HG03175 (cell line): Measurements from ENCODE around the gene ATP8B4.

Experiments used
- ATAC-seq: cut with Tn5 transposase; IDR thresholded peaks from one replicate; pipeline ENCODE4 v1.9.1; 2021; ENCODE audit warnings: mild to moderate bottlenecking, moderate library complexity; ENCODE audit not compliant: unreplicated experiment

Gene ATP8B4

DNA sequence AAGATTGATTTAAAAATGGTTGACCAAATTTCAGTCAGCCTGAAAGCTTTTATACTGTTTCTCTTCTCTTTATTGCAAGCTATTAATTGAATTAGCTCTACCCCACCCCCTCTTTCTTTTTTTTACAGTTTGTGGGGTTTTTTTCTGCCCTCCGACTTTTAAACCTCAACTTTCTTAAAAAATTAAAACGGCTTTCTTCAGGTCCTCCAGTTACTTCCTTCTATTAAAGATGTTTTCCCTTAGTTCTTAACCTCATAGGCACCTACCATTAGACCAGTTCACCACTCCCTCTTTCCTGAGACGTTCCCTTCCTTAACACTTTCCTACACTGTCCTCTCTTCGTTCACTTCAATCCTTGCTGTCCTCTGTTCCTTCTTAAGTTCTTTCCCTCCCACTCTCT, 52.4 kb downstream of the ATP8B4 start:
- ATAC-seq = no peak

DNA sequence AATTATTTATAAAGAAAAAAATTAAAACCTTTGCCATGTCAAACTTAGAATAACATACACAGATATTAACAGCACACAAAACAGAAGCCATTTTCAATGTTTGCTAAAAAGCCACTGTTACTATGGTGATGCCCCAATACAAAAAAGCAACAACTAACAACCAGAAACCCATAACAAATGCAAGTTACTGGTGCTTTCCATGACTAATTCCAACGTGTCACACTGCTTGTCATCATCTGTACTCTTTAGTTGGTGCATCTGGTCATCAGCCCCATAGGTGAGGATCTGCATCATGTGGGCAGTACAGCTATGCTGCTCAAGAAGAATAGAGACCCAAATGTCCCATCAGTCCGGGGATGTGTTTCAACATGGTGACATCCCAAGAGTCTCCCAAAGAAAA, 52.8 kb downstream of the ATP8B4 start:
- peak; percentile 70 for ATAC-seq

DNA sequence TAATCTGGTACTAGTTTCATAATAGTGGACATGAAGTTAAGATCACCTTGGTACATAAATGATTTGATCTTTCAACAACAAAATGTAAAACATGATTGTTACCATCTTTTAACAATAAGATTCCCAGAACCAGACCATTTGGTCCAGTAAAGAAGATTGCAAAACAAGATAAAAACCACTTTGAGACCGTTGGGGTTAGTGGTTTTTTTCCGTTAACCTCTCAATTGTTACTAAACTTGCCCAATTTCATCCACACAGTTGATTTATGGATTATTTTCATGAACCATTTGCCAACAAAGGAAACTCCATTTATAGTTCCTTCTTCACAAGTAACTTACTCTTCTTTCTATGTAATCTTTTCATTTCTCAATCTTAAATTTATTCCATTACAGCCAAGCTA, 53.8 kb downstream of the ATP8B4 start:
- ATAC-seq = no peak

DNA sequence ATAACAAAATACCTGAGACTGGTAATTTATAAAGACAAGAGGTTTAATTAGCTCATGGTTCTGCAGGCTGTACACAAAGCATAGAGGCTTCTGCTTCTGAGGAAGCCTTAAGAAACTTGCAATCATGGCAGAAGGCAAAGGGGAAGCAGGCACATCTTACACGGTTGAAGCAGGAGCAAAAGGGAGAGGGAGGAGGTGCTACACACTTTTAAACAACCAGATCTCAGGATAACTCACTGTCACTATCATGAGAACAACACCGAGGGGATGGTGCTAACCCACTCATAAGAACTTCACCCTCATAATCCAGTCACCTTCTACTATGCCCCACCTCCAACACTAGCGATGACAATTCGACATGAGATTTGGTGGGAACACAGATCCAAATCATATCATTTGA, 54.4 kb downstream of the ATP8B4 start:
- no peak for ATAC-seq

DNA sequence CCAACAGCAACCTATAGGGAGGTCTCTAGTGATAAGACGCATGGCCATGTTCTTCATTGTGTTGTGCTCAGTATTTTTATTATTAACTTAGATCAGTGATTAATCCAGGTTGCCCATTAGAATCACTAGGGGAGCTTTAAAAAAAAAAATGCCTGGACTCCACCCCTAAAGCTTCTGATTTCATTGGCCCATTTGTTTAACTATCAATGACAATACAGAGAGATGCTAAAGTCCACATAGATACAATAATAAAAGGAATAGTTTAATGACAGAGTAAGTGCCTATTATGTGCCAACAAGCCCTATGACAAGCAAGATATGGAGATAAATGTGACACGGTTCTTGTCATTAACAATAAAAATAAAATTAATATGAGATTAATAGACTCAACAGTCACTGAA, 55.8 kb downstream of the ATP8B4 start:
- ATAC-seq = no peak

DNA sequence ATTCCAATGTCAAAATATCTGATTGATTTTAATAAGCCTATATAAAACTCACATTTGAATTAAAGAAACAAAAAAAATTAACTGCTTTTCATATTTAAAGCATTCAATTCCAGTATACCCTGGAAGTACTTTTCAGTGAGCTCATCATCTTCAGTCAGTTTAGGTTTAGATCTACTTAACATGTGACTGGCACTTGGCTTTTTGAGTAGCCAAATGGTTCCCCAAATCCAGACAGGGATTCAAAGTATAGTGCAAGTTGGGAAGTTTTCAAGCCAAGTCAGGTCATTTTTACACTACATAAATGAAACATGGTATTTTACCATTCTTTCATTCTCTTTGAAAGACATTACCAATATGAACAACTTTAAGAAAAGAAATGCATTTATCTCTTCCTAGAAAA, 57.5 kb downstream of the ATP8B4 start:
- no peak for ATAC-seq

DNA sequence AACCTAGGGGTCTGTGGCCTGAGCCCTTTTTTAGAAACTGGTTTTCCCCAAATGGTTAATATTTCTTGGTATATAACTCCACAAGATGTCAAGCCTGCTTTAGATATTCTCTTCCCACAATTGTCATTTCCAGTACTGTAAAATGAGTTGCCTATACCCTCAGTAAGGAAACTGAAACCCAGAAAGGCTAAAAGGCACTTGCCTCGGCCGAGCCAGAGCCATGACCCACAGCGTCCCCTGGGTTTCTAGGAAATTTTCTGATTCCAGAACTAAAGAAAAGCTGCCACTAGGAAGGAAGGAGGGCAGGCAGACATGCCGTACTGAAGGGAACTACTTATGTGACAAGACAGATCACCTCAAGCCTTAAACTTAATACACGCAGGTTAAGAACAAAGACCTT, 59.1 kb downstream of the ATP8B4 start:
- ATAC-seq = no peak

DNA sequence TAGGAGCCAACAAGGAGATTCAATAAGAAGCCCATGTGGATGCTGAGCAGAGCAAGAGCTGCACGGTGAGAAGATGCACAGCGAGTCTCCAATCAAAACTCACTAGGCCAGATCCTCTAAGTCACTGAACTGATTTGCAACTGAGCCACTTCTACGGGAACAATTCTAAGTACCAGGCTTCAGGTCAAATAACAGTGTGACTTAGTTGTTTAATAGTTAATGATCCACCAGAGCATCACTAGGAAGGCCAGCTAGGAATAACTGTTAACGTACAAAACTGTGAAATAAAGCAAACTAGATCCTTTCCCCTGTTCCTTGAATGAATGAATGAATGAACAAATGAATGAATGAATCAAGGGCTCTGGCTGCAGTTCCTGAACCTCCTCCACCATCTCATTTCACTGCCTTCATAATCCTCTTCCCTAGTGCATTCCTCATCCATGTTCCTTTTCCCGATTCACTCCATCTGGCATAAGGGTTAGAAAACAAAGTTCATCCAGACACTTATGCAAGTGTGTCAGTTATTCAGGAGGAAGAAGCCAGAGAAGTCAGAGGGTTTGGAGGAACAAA, 59.7 kb downstream of the ATP8B4 start:
- no peak for ATAC-seq

DNA sequence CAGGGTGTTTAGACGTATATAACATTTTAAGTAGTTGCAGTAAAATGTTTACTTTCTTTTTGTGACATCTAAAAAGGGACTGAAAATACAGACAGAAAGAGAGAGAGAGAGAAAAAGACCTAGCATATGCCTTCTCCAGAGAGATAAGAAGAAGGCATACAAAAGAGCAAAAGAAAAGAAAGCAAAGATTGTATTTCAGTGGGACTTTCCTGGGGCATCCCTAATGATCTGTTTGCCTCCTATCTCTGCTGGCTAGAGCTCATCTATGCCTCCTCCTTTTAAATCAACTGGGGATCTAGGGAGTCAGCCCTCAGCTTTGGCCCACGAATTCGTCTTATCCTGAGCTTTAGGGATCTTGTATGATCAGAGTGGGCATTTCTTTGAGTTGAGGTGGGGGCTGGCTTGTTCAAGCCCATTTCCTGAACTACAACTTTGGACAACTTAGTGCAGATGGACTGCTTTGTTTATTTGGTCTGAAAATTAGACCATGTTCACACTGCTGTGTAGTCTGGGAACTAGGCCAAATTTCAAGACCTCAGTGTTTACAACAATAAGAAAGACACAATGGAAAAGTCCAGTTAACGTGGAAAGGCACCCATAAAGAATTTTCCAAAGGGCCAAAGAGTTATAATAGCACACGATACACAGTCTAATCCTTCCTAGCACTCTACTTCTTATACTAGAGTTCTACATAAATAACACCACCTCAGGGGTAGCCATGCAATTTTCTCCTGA, 61.0 kb downstream of the ATP8B4 start:
- no peak for ATAC-seq

DNA sequence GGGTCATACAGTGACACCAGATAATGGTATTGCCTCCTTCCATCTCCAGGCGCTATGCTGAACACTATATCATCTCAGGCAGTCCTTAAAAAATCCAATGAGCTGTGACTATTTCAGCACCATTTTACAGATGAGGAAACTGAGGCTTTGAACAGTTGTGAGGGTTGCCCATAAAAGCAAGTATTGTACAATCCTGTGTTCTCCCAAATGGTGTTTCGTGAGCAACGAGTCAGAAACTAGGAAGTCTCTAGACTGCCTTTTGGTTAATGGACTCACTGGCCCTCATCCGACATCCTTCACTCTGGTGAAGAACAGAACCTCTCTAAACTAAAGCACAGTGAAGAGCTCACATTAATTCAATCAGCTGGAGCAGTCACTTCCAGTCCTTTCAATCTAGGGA, 61.8 kb downstream of the ATP8B4 start:
- no peak for ATAC-seq

DNA sequence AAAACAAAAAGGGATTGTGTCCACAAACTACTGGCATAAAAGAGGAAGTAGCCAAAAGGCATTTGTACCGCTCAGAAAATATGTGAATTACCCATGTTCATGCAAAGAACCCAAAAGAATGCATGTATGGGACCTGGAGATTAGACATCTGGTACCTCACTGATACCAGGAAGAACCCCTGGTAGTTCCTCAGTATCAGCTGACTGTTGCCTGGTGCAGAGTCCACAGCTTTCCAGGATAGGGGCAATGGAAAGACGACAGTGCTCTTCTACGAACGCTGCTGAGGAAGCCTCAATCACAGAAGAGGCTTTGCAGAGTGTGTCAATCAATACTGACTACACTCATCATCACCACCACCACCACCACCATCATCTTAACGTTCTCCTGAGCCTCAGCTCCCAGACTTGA, 63.3 kb downstream of the ATP8B4 start:
- ATAC-seq = no peak

DNA sequence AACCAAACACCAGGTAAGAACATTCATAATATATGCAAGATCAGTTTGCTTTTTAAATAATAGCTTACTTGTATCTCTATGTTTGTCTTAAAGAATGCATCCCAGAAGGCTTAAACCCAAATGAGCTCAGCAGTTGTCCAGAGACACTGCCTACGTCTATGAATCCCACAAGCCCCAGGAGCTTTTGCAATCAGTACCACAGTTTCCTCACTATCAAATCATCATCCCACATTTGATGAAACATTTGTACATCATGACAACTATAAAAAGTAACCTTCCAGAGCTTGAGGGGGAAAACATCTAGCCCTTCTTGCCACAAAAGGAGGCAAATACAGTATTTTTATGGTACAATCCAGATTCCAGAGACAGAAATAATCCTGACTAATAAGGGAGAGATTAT, 63.7 kb downstream of the ATP8B4 start:
- no peak for ATAC-seq

DNA sequence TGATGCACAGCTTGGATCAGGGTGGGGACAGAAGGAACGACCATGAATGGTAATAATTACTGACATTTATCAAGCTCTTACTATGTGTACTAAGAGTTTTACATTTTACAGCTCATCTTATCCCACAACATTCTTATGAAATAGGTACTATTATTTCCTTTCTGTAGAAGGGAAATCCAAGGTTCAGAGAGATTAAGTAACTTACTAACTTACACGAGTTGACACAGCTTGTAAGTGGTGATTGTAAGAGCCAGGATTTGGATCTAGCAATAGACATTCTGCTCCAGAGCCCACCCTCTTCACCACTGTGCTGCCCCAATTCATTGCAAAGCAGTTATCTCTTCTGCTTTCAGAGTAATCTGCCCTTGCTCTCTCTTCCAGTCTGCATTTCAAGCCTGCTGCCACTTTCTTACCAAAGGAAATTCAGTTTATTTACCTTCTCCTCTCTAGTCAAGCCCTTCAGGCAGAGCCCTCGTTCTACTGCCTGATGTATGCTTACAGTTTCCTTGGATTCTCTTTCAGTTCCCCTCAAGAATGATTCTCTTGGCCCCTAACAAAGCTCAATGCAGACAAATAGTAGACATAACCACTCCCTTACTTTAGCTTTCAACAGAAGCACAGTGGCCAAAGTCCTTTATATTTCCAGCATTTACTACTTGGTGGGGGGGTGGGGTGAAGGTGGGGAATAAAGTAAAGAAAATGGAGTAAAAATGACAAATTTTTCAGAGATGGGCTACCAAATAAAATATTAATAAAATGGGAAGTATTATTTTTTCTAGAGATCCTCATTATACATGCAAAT, 65.8 kb downstream of the ATP8B4 start:
- ATAC-seq = no peak

DNA sequence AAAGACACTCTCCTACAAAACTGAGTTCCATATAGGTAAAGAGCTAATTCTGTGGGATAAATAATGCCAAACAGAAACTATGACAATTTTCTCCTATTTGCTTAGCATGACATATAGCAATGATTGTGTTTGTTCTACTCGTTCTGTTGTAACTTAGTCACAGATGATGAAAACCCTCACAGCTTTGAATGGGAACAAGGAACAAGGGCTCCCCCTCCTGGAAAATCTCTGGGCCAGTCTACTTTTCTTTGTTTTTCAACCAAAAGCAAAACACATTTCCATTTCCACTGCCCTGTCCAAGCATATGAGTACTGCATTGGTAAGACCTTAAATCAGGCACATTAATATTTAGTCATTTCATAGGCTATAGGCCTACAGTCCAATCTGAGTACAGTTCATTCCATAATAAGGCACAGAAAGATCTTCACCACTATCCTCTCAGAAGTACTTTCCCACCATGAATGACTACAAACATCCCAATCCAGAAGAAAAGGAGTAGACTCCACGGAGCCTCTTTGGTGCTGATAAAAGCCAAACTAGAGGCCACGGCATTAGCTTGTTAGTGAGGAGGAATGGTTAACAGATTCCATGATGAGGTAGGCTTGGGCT, 67.1 kb downstream of the ATP8B4 start:
- ATAC-seq = no peak

DNA sequence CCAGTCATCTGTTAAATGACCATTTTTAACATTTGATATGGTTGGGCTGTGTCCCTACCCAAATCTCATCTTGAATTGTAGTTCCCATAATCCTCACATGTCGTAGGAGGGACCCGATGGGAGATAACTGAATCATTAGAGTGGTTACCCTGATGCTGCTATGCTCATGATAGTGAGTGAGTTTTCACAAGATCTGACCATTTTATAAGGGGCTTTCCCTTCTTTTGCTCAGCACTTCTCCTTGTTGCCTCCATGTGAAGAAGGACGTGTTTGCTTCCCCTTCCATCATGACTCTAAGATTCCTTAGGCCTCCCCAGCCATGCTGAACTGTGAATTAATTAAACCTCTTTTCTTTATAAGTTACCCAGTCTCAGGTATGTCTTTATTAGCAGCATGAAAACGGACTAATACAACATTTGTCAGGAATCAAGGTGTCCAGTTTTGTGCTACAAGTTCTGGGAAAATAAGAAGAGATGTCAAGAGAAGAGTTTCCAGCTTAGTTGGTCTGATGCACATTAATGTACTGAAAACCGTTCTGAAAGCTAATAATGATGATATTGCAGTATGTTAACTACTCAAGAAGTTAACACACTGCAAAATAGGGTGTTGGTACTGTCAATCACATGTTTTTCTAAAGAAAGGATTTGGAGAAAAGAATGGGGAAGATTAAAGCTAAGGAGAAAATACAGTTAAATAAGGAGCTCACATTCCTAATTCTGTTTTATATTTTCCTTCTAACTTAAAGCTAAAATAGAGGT, 67.9 kb downstream of the ATP8B4 start:
- no peak for ATAC-seq

DNA sequence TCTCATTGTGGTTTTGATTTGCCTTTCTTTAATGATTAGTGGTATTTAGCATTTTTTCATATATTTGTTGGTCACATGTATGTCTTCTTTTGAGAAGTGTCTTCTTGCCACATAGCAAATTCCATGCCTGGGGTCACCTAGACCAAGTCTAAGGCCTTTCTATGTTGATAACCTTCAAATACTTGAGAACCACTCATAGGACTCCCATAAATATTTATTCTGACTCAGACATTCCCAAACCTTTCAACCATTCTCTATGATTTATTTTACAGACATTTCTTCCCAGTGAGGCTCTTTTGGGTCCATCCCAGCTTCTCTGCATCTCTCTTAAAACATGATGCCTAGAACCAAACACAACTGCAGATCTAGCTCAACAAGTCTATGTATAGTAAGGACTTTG, 69.2 kb downstream of the ATP8B4 start:
- no peak for ATAC-seq

DNA sequence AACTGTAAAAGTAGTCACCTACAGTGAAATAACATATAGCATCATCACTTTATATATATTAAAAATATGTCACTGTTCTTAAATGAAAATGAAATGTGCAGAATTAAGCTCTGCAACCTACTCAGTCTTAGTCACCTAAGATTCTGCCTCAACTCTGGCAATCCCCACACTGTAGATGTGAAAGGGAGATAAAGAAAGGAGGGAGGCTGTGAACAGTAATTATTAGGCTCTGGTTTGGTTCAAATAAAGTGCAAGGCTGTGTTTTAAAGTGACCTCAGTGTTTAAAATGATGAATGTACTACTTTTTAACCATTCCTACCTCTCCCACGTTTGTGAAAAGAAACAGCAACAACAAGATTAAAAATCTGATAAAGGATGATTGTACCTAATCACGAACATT, 72.2 kb downstream of the ATP8B4 start:
- ATAC-seq = no peak

DNA sequence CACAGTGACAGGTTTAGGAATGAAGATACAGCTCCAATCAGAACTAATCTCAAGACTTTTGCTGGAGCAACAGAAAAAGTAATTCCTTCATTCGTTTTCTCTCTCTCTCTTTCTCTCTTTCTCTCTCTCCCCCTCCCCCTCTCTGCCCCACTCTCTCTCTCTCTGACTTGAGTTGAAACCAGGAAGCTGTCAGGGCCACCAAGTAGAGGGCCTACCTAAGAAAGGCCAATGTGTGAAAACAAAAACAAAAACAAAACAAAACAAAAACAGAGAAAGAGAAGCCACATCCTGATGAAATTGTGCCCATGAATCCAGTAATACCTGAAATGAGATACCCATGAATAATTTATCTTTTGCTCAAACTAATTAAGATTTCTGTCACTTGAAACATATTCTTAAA, 72.9 kb downstream of the ATP8B4 start:
- peak; percentile 58 for ATAC-seq

DNA sequence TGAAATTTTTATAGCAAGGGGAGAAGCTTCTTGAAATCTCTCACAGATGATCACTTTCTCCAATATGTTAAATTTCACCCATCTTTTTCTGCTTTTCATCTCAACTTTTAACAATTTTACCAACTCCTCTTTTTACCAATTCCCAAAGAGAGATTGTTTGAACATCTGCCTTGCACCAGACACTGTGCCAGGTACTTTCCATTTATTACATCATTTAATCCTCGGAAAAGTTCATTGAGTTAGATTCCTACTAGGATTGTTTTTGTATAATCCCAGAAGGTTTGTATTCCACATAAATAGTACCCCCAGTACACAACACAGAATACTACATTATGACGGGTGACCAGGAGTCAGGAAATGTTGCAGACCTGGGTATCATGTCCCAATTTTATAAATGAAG, 74.1 kb downstream of the ATP8B4 start:
- ATAC-seq = no peak

DNA sequence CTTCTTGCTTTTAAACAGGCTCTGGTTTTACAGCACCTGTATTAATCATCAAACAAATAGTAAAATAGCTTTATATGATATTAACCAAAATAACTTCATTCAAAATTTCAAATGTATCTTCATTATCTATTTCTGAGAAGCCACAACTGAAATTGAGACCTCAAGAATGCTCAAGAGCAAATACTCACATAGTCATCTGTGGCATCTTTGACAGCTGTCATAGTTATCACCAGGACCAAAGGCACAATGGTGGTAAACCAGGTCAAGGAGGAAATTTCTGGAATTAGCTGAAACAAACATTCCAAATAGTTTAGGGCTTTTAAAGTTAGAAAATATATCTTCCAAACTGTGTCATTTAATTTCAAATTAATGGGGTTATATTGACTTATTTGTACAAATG, 74.6 kb downstream of the ATP8B4 start:
- ATAC-seq = no peak

DNA sequence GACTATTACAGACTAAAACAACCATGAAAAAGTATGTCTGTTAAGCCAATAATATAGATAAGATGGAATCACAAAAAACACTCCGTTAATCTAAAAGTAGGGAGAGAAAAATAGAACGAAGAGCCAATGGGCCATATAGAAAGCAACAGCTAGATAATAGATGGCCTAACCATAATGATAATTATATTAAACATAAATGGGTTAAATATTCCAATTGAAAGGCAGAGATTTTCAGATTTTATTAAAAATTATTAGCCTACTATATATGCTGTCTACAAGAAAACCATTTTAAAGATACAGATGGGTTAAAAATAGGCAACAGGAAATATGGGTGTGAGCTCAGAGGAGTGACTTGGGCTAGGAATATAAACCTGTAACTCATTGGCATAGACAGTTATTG, 76.3 kb downstream of the ATP8B4 start:
- no peak for ATAC-seq
